ENCODE measurements around the gene PADI1.

DNA sequence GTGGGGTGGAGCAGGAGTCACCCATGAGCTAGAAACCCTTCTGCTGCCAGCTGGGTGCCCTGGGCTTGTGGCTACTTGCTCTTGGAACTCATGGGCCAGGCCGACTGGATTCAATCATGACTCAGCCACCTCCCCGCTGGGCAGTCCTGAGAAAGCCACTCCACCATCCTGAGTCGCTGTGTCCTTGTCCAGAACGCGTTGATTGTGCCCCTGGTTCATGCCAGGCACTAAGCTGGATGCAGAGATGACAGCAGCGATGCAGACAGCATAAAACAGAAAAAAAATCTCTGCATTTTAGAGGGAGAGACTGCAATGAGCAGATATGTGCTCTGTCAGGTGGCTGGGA lies 10.6 kb downstream of the PADI1 start:
- TF ChIP-seq, protein P1, sequence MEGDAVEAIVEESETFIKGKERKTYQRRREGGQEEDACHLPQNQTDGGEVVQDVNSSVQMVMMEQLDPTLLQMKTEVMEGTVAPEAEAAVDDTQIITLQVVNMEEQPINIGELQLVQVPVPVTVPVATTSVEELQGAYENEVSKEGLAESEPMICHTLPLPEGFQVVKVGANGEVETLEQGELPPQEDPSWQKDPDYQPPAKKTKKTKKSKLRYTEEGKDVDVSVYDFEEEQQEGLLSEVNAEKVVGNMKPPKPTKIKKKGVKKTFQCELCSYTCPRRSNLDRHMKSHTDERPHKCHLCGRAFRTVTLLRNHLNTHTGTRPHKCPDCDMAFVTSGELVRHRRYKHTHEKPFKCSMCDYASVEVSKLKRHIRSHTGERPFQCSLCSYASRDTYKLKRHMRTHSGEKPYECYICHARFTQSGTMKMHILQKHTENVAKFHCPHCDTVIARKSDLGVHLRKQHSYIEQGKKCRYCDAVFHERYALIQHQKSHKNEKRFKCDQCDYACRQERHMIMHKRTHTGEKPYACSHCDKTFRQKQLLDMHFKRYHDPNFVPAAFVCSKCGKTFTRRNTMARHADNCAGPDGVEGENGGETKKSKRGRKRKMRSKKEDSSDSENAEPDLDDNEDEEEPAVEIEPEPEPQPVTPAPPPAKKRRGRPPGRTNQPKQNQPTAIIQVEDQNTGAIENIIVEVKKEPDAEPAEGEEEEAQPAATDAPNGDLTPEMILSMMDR (IDR thresholded peaks at IDR 0.05 in 8 of 11, conservative IDR thresholded peaks at IDR 0.05 in 3 of 11), result no peak
- no peak for TF ChIP-seq POLR2A (IDR thresholded peaks at IDR 0.05)

Data from spleen (tissue), 7 donors.